ENCODE results near the gene MAB21L2. TPM values are rescaled to one million over a fixed set of nuclear protein-coding genes. Genes with fewer than 3 reads are reported as not detected.

MAB21L2 gene
- total and polyA plus RNA-seq, 2 of the 8 experiments (the other 6 are each of a cell fraction or from before 2014, with no cell fraction given), result 0.03 TPM; not detected in 1

GRCh38 chr4:150619042-150619441, 37.1 kb downstream of the MAB21L2 start:
- no peak overlapping the region for H2AFZ ChIP-seq (ENCODE audit: low read length)
- DNase-seq (ENCODE audit: low read depth in 1 of 2, low spot score in 2 of 2) (no peak), FAIRE-seq (no peak)
- no peaks in the 10 kb centered on the region for H4K20me1 ChIP-seq (replicated peaks in 1 of 2; ENCODE audit: control insufficient read depth in 1 of 2, insufficient read depth in 2 of 2, low read length in 2 of 2)
- no peak overlapping the region for H2BK15ac ChIP-seq (ENCODE audit: low read length)
- no peak overlapping the region for H3K9ac ChIP-seq (replicated peaks in 1 of 4; ENCODE audit: extremely low read depth in 1 of 4, low read depth in 3 of 4, low read length in 3 of 4)
- H3K27me3 ChIP-seq (replicated peaks in 1 of 4; ENCODE audit: control insufficient read depth in 3 of 4, extremely low read depth in 1 of 4, insufficient read depth in 3 of 4, low read length in 3 of 4), result no peaks in the 10 kb centered on the region
- no peak overlapping the region for H3K4me3 ChIP-seq (ENCODE audit: extremely low read depth in 1 of 4, insufficient read depth in 2 of 4, low read depth in 3 of 4, low read length in 4 of 4)
- no peak overlapping the region for H3K4ac ChIP-seq (replicated peaks; ENCODE audit: insufficient read length, low read depth, low read length)
- no peaks in the 10 kb centered on the region for H3K79me1 ChIP-seq (ENCODE audit: low read depth, low read length)
- H3K23ac ChIP-seq (ENCODE audit: insufficient read length), result no peak overlapping the region
- H3K56ac ChIP-seq (replicated peaks; ENCODE audit: insufficient read length, low read depth, low read length), result no peak overlapping the region
- no peak overlapping the region for H2AK5ac ChIP-seq (ENCODE audit: low read depth, low read length)
- WGBS, 2 experiments (ENCODE audit: extremely low coverage in 1 of 2, insufficient coverage in 1 of 2, insufficient read length in 1 of 2, insufficient replicate concordance in 2 of 2, low coverage in 1 of 2, low lambda C conversion rate in 2 of 2, missing lambda C conversion rate in 1 of 2), result 87% methylated on average over 1 of the region's 1 CpG; no CpG with 5 or more reads in 1 of the 2 experiments
- no peak for TF ChIP-seq TAF7 (optimal IDR thresholded peaks at IDR 0.05; ENCODE audit: borderline replicate concordance, low read depth, low read length)
- no peak for TF ChIP-seq SRF (IDR thresholded peaks at IDR 0.05; ENCODE audit: low read depth, low read length)
- no peak for TF ChIP-seq CEBPB (IDR thresholded peaks at IDR 0.05; ENCODE audit: low read depth, low read length)
- TF ChIP-seq KDM5A (IDR thresholded peaks at IDR 0.05; ENCODE audit: low read length), result no peak
- TF ChIP-seq SAP30 (IDR thresholded peaks at IDR 0.05; ENCODE audit: insufficient read depth, insufficient replicate concordance, low read length), result no peak
- TF ChIP-seq CREB1 (IDR thresholded peaks at IDR 0.05), result no peak
- no peak for TF ChIP-seq E2F6 (IDR thresholded peaks at IDR 0.05)
- TF ChIP-seq ZNF274 (IDR thresholded peaks at IDR 0.05; ENCODE audit: borderline replicate concordance, extremely low read depth, low read length), result no peak
- TF ChIP-seq SP2 (IDR thresholded peaks at IDR 0.05; ENCODE audit: low read length), result no peak
- no peak for TF ChIP-seq MAFK (IDR thresholded peaks at IDR 0.05; ENCODE audit: low read depth, low read length)
- no peak for TF ChIP-seq MAX (IDR thresholded peaks at IDR 0.05)
- no peak for TF ChIP-seq FOSL1 (IDR thresholded peaks at IDR 0.05; ENCODE audit: insufficient read depth, low read depth, low read length)
- TF ChIP-seq BACH1 (IDR thresholded peaks at IDR 0.05; ENCODE audit: low read length), result no peak
- no peak for TF ChIP-seq SP4 (IDR thresholded peaks at IDR 0.05; ENCODE audit: low read length)
- no peak overlapping the region for H2BK20ac ChIP-seq (ENCODE audit: low read length)
- H2BK120ac ChIP-seq (replicated peaks; ENCODE audit: low read depth, low read length), result no peak overlapping the region
- H3K27ac ChIP-seq (ENCODE audit: low read depth, low read length), result no peak overlapping the region
- no peaks in the 10 kb centered on the region for H3K36me3 ChIP-seq (ENCODE audit: control insufficient read depth in 2 of 4, insufficient read depth in 4 of 4, low read length in 3 of 4)
- no peaks in the 10 kb centered on the region for H3K79me2 ChIP-seq (ENCODE audit: control insufficient read depth in 1 of 2, insufficient read depth in 2 of 2, low read length in 2 of 2)
- no peak overlapping the region for H4K91ac ChIP-seq (replicated peaks; ENCODE audit: insufficient read length, low read length)
- no peak overlapping the region for H3K4me2 ChIP-seq (ENCODE audit: insufficient read depth in 1 of 2, low read depth in 2 of 2, low read length in 2 of 2)
- H2BK12ac ChIP-seq (ENCODE audit: low read depth, low read length), result no peak overlapping the region
- POLR2A ChIA-PET (ENCODE audit: partially characterized antibody), result interaction anchor here (0.9 kb wide), 1 partner anchor 150 kb away, joined by 4 read pairs; no protein-coding TSS in a partner anchor
- no peak overlapping the region for H3K18ac ChIP-seq (ENCODE audit: extremely low read depth, low read length)
- H4K5ac ChIP-seq (ENCODE audit: insufficient read length, low read depth, low read length), result no peak overlapping the region
- H2BK5ac ChIP-seq (ENCODE audit: low read depth, low read length), result no peak overlapping the region
- H3K9me3 ChIP-seq (ENCODE audit: insufficient read depth in 2 of 2, low read depth in 1 of 2, low read length in 1 of 2), result no peaks in the 10 kb centered on the region
- no peaks in the 10 kb centered on the region for H3K23me2 ChIP-seq (ENCODE audit: low read depth, low read length)
- H3K4me1 ChIP-seq (replicated peaks in 1 of 4; ENCODE audit: control insufficient read depth in 3 of 4, insufficient read depth in 4 of 4, low read length in 3 of 4), result peaks cover 0 to 3% (median under 1%) of the 10 kb centered on the region in 4 experiments; a peak in 1 of 7 replicates
- CTCF ChIA-PET (ENCODE audit: partially characterized antibody), result no interaction called here
- H3K14ac ChIP-seq (ENCODE audit: insufficient read length), result no peak overlapping the region
- no peak overlapping the region for H4K8ac ChIP-seq (ENCODE audit: extremely low read depth, insufficient read depth, low read length)
